Upper lobe of left lung (tissue), 6 donors: Measurements from ENCODE around the gene ENO3. TPM values are rescaled to one million over a fixed set of nuclear protein-coding genes. Genes with fewer than 3 reads are reported as not detected.
"Not testable (repeated sequence)": the region's sequence is repeated elsewhere in the genome, so short reads cannot be mapped to it uniquely, and the experiment has no call there.

Experiments used
- ATAC-seq, 2 donors: fragments of 200-7000 bp; cut with Tn5 transposase; one replicate each; pipeline ENCODE4 v1.9.1; 2022; ENCODE audit warnings: mild to moderate bottlenecking in 2 of 2, moderate library complexity in 2 of 2; ENCODE audit not compliant: low FRiP score in 2 of 2
- DNase-seq, 2 donors: peaks; one replicate each; pipeline ENCODE4 v3.0.0-alpha.2; 2019 to 2020
- H3K27ac ChIP-seq, 4 donors: fragments of 200-600 bp; sonication (generic); one replicate each; pipeline ENCODE4 v1.5.1; 2016 to 2019
- H3K27me3 ChIP-seq, 4 donors: fragments of 200-600 bp; sonication (generic); one replicate each; pipeline ENCODE4 v1.5.1; 2017 to 2019
- H3K36me3 ChIP-seq, 4 donors: fragments of 200-600 bp; sonication (generic); one replicate each; pipeline ENCODE4 v1.5.1; 2016 to 2019
- H3K4me1 ChIP-seq, 4 donors: fragments of 200-600 bp; sonication (generic); one replicate each; pipeline ENCODE4 v1.5.1; 2018 to 2019
- H3K4me3 ChIP-seq, 4 donors: fragments of 200-600 bp; sonication (generic); one replicate each; pipeline ENCODE4 v1.5.1; 2017 to 2019; ENCODE audit warnings: mild to moderate bottlenecking in 2 of 4, moderate library complexity in 1 of 4
- H3K9me3 ChIP-seq, 4 donors: fragments of 200-600 bp; sonication (generic); one replicate each; pipeline ENCODE4 v1.5.1; 2018 to 2019
- CTCF ChIP-seq, 6 experiments: fragments of 450-650 bp in 4 of 6; fragments of 200-600 bp in 2 of 6; sonication (generic) in 2 of 6; IDR thresholded peaks; one replicate each; pipeline ENCODE4 v1.5.1; 2016 to 2019; ENCODE audit warnings: antibody characterized with exemption in 6 of 6
- EP300 ChIP-seq, 4 donors: sonication (generic); formaldehyde crosslinking; IDR thresholded peaks; one replicate each; pipeline ENCODE4 v1.5.1; 2017; ENCODE audit warnings: antibody characterized with exemption in 4 of 4, control low read depth in 2 of 4
- POLR2A ChIP-seq, 4 donors: fragments of 450-650 bp; IDR thresholded peaks; one replicate each; pipeline ENCODE4 v1.5.1; 2016 to 2017; ENCODE audit warnings: antibody characterized with exemption in 4 of 4, mild to moderate bottlenecking in 2 of 4
- POLR2AphosphoS5 ChIP-seq, 2 donors: sonication (generic); formaldehyde crosslinking; IDR thresholded peaks; one replicate each; pipeline ENCODE4 v1.5.1; 2017; ENCODE audit warnings: antibody characterized with exemption in 2 of 2
- WGBS, 2 donors: methylation state at CpG; one replicate each; pipeline ENCODE4 v1.1.5; 2017 to 2018; 5-methylcytosine and 5-hydroxymethylcytosine counted together
- total RNA-seq, 6 donors: library from RNA; depleted of rRNA in 4 of 6; stranded (reverse); fragments of >200 nt in 4 of 6; gene quantifications; one replicate each; pipeline versions ENCODE4 v1.1.0 to v1.2.1, GENCODE V29; 2016 to 2021
- donor health status: DM: no; HTN: no; CAD: no; lungs with moderate emphysema.
- donor health status: DM: no; HTN: yes; CAD: no; lungs with severe emphysema.

ENO3 gene
- total RNA-seq, 6 donors from 2014 or later: 4.3 to 49.2 (median 10.6) TPM

GRCh38 chr17:4908301-4908700 is 42.6 kb upstream of the ENO3 start:
- Histone ChIP-seq H3K27me3 (no peaks in the 10 kb centered on the region), H3K4me3 (no peak overlapping the region), H3K36me3 (no peaks in the 10 kb centered on the region), H3K9me3 (no peaks in the 10 kb centered on the region), H3K4me1 (peaks cover 11 to 21% (median 14%) of the 10 kb centered on the region in 4 donors), H3K27ac (peak overlapping the region; percentile 26 to 79 (median 68))
- TF ChIP-seq POLR2AphosphoS5 (IDR thresholded peaks at IDR 0.05): no peak
- no peak for TF ChIP-seq CTCF (IDR thresholded peaks at IDR 0.05)
- no peak for TF ChIP-seq POLR2A (IDR thresholded peaks at IDR 0.05)
- TF ChIP-seq EP300 (IDR thresholded peaks at IDR 0.05): no peak
- 63 to 88% methylated on average over 1 to 10 of the region's 10 CpGs for whole genome bisulfite sequencing, 2 donors
- ATAC-seq (peak in 1 of 2 donors; percentile 15), DNase-seq (no peak)

DNA sequence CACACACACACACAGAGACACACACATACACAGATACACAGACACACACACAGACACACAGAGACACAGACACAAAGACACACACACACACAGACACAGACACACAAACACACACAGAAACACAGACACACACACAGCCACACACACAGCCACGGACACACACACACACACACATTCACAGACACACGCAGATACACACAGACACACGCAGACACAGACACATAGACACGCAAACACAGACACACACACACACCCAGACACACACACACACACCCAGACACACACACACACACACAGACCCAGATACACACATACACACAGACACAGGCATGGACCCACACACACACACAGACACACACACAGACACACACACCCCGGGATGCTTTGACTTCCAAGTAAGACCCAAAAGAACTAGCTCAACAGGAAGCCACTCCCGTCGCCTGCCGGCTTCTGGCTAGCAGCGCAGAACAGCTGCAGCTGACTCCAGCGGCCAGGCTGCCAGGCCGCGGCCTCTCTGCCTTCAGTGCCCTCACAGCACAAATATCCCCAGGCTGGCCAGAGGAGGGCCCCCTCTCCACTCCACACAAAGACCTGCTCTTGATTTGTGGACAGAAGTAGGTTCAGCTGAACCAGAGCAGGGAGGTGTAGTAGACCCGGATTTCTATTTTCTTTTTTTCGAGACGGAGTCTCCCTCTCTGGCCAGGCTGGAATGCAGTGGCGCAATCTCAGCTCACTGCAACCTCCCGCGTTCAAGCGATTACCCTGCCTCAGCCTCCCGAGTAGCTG is 42.0 kb upstream of the ENO3 start:
- Histone ChIP-seq H3K36me3 (no peaks in the 10 kb centered on the region), H3K4me1 (peaks cover 9 to 18% (median 10%) of the 10 kb centered on the region in 4 donors), H3K9me3 (no peaks in the 10 kb centered on the region), H3K27me3 (no peaks in the 10 kb centered on the region), H3K27ac (peak overlapping the region; percentile 63 to 79 (median 75)), H3K4me3 (no peak overlapping the region)
- ATAC-seq (peak; percentile 96 to 99), DNase-seq (peak; percentile 92 to 94)
- 21% methylated on average over 14 to 20 of the region's 20 CpGs for WGBS, 2 donors
- TF ChIP-seq POLR2AphosphoS5 (IDR thresholded peaks at IDR 0.05) (peak in 1 of 2 donors; percentile 41), EP300 (IDR thresholded peaks at IDR 0.05) (no peak), CTCF (IDR thresholded peaks at IDR 0.05) (peak; percentile 87 to 96 (median 95)), POLR2A (IDR thresholded peaks at IDR 0.05) (peak in 1 of 4 donors; percentile 13)

DNA sequence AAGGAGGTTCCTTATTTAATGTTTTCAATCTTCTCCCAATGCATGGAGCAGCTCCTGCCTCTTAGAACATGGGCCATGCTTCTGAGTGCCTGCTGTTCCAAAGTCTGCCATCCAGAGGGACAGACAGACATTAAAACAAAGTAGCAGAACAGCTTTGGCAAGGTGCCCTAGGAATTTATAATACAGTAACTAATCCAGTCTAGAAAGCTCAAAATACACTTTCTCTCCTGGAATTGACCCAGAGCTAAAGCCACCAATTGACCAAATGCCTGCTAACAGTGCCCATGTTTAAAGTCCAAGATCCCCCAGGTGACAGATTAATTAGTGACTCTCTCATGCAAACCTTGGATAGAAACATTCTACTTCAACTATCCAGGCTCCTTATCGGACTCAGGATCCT is 36.9 kb upstream of the ENO3 start:
- no peak overlapping the region for H3K4me3 ChIP-seq
- peaks cover 6 to 10% (median 7%) of the 10 kb centered on the region in 4 donors for H3K4me1 ChIP-seq
- H3K9me3 ChIP-seq: no peaks in the 10 kb centered on the region
- no peak for TF ChIP-seq EP300 (IDR thresholded peaks at IDR 0.05)
- no peak for TF ChIP-seq POLR2AphosphoS5 (IDR thresholded peaks at IDR 0.05)
- no peak for TF ChIP-seq CTCF (IDR thresholded peaks at IDR 0.05)
- TF ChIP-seq POLR2A (IDR thresholded peaks at IDR 0.05): no peak
- no peak for ATAC-seq
- DNase-seq: no peak
- no peaks in the 10 kb centered on the region for H3K27me3 ChIP-seq
- no peak overlapping the region for H3K27ac ChIP-seq
- 63 to 86% methylated on average over 1 of the region's 1 CpG for WGBS, 2 donors
- no peaks in the 10 kb centered on the region for H3K36me3 ChIP-seq

DNA sequence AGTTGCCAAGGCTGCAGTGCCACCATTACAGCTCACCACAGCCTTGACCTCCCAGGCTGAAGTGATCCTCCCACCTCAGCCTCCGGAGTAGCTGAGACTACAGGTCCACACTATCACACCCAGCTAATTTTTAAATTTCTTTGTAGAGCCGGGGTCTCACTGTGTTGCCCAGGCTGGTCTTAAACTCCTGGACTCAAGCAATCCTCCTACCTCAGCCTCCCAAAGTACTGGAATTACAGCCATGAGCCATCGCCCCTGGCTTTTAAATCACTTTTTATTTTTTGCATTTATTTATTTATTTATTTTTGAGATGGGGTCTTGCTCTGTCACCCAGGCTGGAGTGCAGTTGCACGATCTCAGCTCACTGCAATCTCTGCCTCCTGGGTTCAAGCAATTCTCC is 36.4 kb upstream of the ENO3 start:
- not testable (repeated sequence) for H3K27ac ChIP-seq, H3K4me3 ChIP-seq, DNase-seq, H3K4me1 ChIP-seq, H3K9me3 ChIP-seq, H3K36me3 ChIP-seq, H3K27me3 ChIP-seq, ATAC-seq
- 92 to 96% methylated on average over 4 of the region's 4 CpGs for WGBS, 2 donors

DNA sequence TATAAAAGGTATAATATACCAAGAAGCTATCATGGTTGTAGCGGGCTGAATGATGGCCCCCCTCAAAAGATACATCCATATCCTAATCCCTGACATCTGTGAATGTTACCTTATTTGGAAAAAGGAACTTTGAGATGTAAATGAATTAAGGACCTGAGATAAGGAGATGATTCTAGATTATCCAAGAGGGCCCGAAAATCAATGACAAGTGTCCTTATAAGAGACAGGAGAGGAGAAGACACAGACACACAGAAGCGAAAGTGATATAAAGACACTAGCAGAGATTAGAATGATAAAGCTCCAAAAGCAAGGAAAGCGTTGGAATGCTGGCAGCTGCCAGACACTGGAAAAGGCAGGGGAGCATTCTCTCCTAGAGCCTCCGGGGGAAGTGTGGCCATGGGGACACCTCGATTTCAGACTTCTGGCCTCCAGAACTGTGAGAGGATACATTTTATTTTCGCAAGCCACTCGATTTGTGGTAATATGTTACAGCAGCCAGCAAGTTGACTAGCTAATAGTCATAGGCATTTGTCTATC is 31.3 kb upstream of the ENO3 start:
- TF ChIP-seq POLR2AphosphoS5 (IDR thresholded peaks at IDR 0.05): no peak
- TF ChIP-seq CTCF (IDR thresholded peaks at IDR 0.05): no peak
- TF ChIP-seq POLR2A (IDR thresholded peaks at IDR 0.05): no peak
- no peak for TF ChIP-seq EP300 (IDR thresholded peaks at IDR 0.05)
- DNase-seq: no peak
- WGBS, 2 donors: 59 to 63% methylated on average over 8 of the region's 8 CpGs

More for the DNA sequence above, 31.3 kb upstream of the ENO3 start:
- Histone ChIP-seq H3K27ac (no peak overlapping the region), H3K4me3 (no peak overlapping the region), H3K4me1 (peaks cover 0 to 10% (median 3%) of the 10 kb centered on the region in 4 donors), H3K9me3 (no peaks in the 10 kb centered on the region), H3K36me3 (no peaks in the 10 kb centered on the region), H3K27me3 (no peaks in the 10 kb centered on the region)
- no peak for ATAC-seq
